Measurements from ENCODE around the gene TMEM171. TPM values are rescaled to one million over a fixed set of nuclear protein-coding genes. Genes with fewer than 3 reads are reported as not detected.

Gene TMEM171
- total RNA-seq, 5 donors from 2014 or later (not counting 1 experiment from before 2014, with no cell fraction given): 0.47 TPM; not detected in 4

DNA sequence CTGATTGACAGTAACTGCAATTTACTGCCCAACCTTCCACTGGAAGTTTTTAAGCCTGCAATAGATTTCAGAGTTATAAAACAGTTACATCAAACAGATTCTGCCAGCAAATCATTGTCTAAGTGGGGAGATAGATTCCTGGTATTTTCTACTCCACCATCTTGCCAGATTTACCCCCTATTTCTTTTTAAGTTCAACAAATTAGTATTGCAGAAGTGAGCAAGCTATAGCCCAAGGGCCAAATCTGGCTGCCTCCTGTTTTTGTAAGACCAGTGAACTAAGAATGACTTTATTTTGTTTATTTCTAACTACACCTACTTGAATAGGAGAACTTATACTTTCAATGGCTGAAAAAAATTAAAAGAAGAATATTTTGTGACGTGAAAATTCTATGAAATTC lies 8.8 kb upstream of the TMEM171 start:
- Mint-ChIP-seq H3K36me3 (no peaks in the 10 kb centered on the region), H3K27ac (no peak overlapping the region), H3K27me3 (peaks cover 50 to 53% of the 10 kb centered on the region in 2 donors)

DNA sequence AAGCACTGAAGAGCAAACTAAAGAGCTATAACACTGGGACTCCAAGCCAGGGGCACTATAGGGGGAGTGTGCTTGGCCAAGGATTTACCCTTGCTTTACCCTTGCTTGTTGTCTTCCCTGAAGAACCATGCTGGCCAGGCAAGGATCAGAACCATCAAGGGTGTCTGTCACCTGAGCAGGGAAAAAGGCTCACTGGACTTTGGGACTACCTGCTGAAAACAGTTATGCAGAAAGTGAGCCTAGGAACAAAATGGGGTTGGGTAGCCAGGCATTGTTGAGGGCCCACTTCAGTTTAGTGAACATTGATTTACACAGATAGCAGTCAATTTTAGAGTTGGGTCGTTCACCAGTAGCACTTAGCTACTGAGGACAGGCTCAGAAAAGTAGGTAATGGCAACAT lies 8.0 kb upstream of the TMEM171 start:
- WGBS (ENCODE audit: insufficient coverage): no CpG with 5 or more reads among the region's 1 CpG
- DNase-seq (no peak), ATAC-seq (replicated peaks in 1 of 4) (no peak)
- Histone ChIP-seq H3K4me3 (ENCODE audit: control insufficient read depth in 1 of 2, extremely low read depth in 1 of 2, low read length in 1 of 2) (no peak overlapping the region), H3K36me3 (ENCODE audit: control insufficient read depth in 2 of 2, extremely low read depth in 1 of 2, insufficient read depth in 1 of 2, low read length in 1 of 2) (no peaks in the 10 kb centered on the region), H3K27ac (ENCODE audit: low read length) (no peak overlapping the region), H3K27me3 (replicated peaks in 1 of 2; ENCODE audit: control insufficient read depth in 2 of 2, extremely low read depth in 1 of 2, insufficient read depth in 2 of 2, low read length in 1 of 2) (peaks cover 8 to 12% of the 10 kb centered on the region in 2 experiments), H3K4me1 (ENCODE audit: control insufficient read depth in 1 of 2, extremely low read depth in 1 of 2, insufficient read depth in 2 of 2, low read length in 2 of 2) (no peaks in the 10 kb centered on the region), H3K9me3 (no peaks in the 10 kb centered on the region)
- ChIA-PET CTCF (no interaction called here), POLR2A (no interaction called here)
- peaks cover 0 to 5% (median 4%) of the 10 kb centered on the region in 3 donors for H3K9me3 Mint-ChIP-seq
- H3K4me3 Mint-ChIP-seq: no peak overlapping the region
- peaks cover 54 to 58% of the 10 kb centered on the region in 2 donors for H3K27me3 Mint-ChIP-seq
- no peaks in the 10 kb centered on the region for H3K36me3 Mint-ChIP-seq
- H3K4me1 Mint-ChIP-seq: no peaks in the 10 kb centered on the region
- H3K27ac Mint-ChIP-seq: no peak overlapping the region

More for the DNA sequence above, 8.8 kb upstream of the TMEM171 start:
- H3K4me1 Mint-ChIP-seq: no peaks in the 10 kb centered on the region
- no CpG with 5 or more reads among the region's 1 CpG for WGBS (ENCODE audit: insufficient coverage)
- Histone ChIP-seq H3K9me3 (no peaks in the 10 kb centered on the region), H3K27me3 (replicated peaks in 1 of 2; ENCODE audit: control insufficient read depth in 2 of 2, extremely low read depth in 1 of 2, insufficient read depth in 2 of 2, low read length in 1 of 2) (peaks cover 5 to 12% of the 10 kb centered on the region in 2 experiments), H3K27ac (ENCODE audit: low read length) (no peak overlapping the region), H3K36me3 (ENCODE audit: control insufficient read depth in 2 of 2, extremely low read depth in 1 of 2, insufficient read depth in 1 of 2, low read length in 1 of 2) (no peaks in the 10 kb centered on the region), H3K4me1 (ENCODE audit: control insufficient read depth in 1 of 2, extremely low read depth in 1 of 2, insufficient read depth in 2 of 2, low read length in 2 of 2) (no peaks in the 10 kb centered on the region), H3K4me3 (ENCODE audit: control insufficient read depth in 1 of 2, extremely low read depth in 1 of 2, low read length in 1 of 2) (no peak overlapping the region)
- H3K4me3 Mint-ChIP-seq: no peak overlapping the region
- peaks cover 0 to 5% (median 4%) of the 10 kb centered on the region in 3 donors for H3K9me3 Mint-ChIP-seq
- DNase-seq: no peak
- POLR2A ChIA-PET: no interaction called here
- ATAC-seq (replicated peaks in 1 of 4): no peak
- CTCF ChIA-PET: no interaction called here

- Mint-ChIP-seq H3K27ac (no peak overlapping the region), H3K4me1 (no peaks in the 10 kb centered on the region), H3K27me3 (peaks cover 57 to 68% of the 10 kb centered on the region in 2 donors), H3K4me3 (no peak overlapping the region), H3K9me3 (peaks cover 0 to 5% (median 0%) of the 10 kb centered on the region in 3 donors), H3K36me3 (no peaks in the 10 kb centered on the region)
- H3K4me1 ChIP-seq (ENCODE audit: control insufficient read depth in 1 of 2, extremely low read depth in 1 of 2, insufficient read depth in 2 of 2, low read length in 2 of 2): no peaks in the 10 kb centered on the region
- ChIA-PET CTCF (no interaction called here), POLR2A (interaction anchor here in 1 of 2 donors (1.2 kb wide), 1 partner anchor 12 kb away, joined by 3 read pairs; no protein-coding TSS in a partner anchor)
- H3K4me3 ChIP-seq (ENCODE audit: control insufficient read depth in 1 of 2, extremely low read depth in 1 of 2, low read length in 1 of 2): no peak overlapping the region
- DNase-seq: no peak
- H3K36me3 ChIP-seq (ENCODE audit: control insufficient read depth in 2 of 2, extremely low read depth in 1 of 2, insufficient read depth in 1 of 2, low read length in 1 of 2): no peaks in the 10 kb centered on the region
- no peaks in the 10 kb centered on the region for H3K9me3 ChIP-seq
- peaks cover 16% of the 10 kb centered on the region in 2 experiments for H3K27me3 ChIP-seq (replicated peaks in 1 of 2; ENCODE audit: control insufficient read depth in 2 of 2, extremely low read depth in 1 of 2, insufficient read depth in 2 of 2, low read length in 1 of 2)
- H3K27ac ChIP-seq (ENCODE audit: low read length): no peak overlapping the region
- ATAC-seq (replicated peaks in 1 of 4): no peak
- 71% methylated on average over 1 of the region's 3 CpGs for WGBS (ENCODE audit: insufficient coverage)
Observed at GRCh38 chr5:73114044-73114688, 6.2 kb upstream of the TMEM171 start.

GRCh38 chr5:73115399-73116051 lies 4.8 kb upstream of the TMEM171 start:
- Mint-ChIP-seq H3K27me3 (peaks cover 51 to 67% of the 10 kb centered on the region in 2 donors), H3K27ac (no peak overlapping the region), H3K4me1 (peaks cover 0 to 4% (median 2%) of the 10 kb centered on the region in 3 donors), H3K9me3 (peaks cover 0 to 5% (median 0%) of the 10 kb centered on the region in 3 donors), H3K4me3 (no peak overlapping the region), H3K36me3 (no peaks in the 10 kb centered on the region)
- ATAC-seq (replicated peaks in 1 of 4) (no peak), DNase-seq (no peak)
- H3K27ac ChIP-seq (ENCODE audit: low read length): no peak overlapping the region
- peaks cover 16 to 24% of the 10 kb centered on the region in 2 experiments for H3K27me3 ChIP-seq (replicated peaks in 1 of 2; ENCODE audit: control insufficient read depth in 2 of 2, extremely low read depth in 1 of 2, insufficient read depth in 2 of 2, low read length in 1 of 2)
- CTCF ChIA-PET: interaction anchor here in 1 of 2 donors (0.5 kb wide), 1 partner anchor 34 kb away, joined by 3 read pairs; no protein-coding TSS in a partner anchor
- 65% methylated on average over 2 of the region's 4 CpGs for WGBS (ENCODE audit: insufficient coverage)
- no peaks in the 10 kb centered on the region for H3K36me3 ChIP-seq (ENCODE audit: control insufficient read depth in 2 of 2, extremely low read depth in 1 of 2, insufficient read depth in 1 of 2, low read length in 1 of 2)
- POLR2A ChIA-PET: no interaction called here
- peaks cover 0 to 6% of the 10 kb centered on the region in 2 experiments for H3K4me1 ChIP-seq (ENCODE audit: control insufficient read depth in 1 of 2, extremely low read depth in 1 of 2, insufficient read depth in 2 of 2, low read length in 2 of 2)
- no peak overlapping the region for H3K4me3 ChIP-seq (ENCODE audit: control insufficient read depth in 1 of 2, extremely low read depth in 1 of 2, low read length in 1 of 2)
- H3K9me3 ChIP-seq: no peaks in the 10 kb centered on the region

DNA sequence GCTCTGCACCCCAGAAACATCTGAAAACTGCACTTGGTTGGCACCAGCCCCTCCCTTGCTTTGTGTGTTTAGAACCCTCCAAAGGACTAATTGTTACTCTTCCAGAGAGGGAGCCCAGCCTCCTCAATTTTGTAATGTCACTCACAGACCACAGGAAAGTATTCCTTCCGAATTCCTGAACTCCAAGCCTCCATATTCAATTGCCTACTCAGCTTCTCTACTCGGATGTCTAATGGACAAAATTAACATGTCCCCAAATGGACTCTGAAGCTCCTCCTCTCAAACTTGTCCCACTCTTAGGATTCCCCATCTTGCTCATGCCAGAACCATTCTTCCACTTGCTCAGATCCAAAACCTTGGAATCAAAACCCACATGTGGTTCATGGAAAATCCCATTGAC lies 3.9 kb upstream of the TMEM171 start:
- no peak overlapping the region for H3K27ac Mint-ChIP-seq
- H3K9me3 Mint-ChIP-seq: peaks cover 0 to 5% (median 0%) of the 10 kb centered on the region in 3 donors
- H3K4me1 ChIP-seq (ENCODE audit: control insufficient read depth in 1 of 2, extremely low read depth in 1 of 2, insufficient read depth in 2 of 2, low read length in 2 of 2): peaks cover 0 to 11% of the 10 kb centered on the region in 2 experiments
- H3K27me3 ChIP-seq (replicated peaks in 1 of 2; ENCODE audit: control insufficient read depth in 2 of 2, extremely low read depth in 1 of 2, insufficient read depth in 2 of 2, low read length in 1 of 2): peaks cover 21 to 24% of the 10 kb centered on the region in 2 experiments
- H3K4me3 Mint-ChIP-seq: no peak overlapping the region
- ATAC-seq (replicated peaks in 1 of 4) (no peak), DNase-seq (no peak)
- WGBS (ENCODE audit: insufficient coverage): 57% methylated on average over 2 of the region's 2 CpGs
- H3K36me3 ChIP-seq (ENCODE audit: control insufficient read depth in 2 of 2, extremely low read depth in 1 of 2, insufficient read depth in 1 of 2, low read length in 1 of 2): no peaks in the 10 kb centered on the region
- H3K36me3 Mint-ChIP-seq: no peaks in the 10 kb centered on the region
- peaks cover 58 to 72% of the 10 kb centered on the region in 2 donors for H3K27me3 Mint-ChIP-seq
- H3K9me3 ChIP-seq: no peaks in the 10 kb centered on the region
- ChIA-PET CTCF (no interaction called here), POLR2A (no interaction called here)
- H3K4me3 ChIP-seq (ENCODE audit: control insufficient read depth in 1 of 2, extremely low read depth in 1 of 2, low read length in 1 of 2): no peak overlapping the region
- H3K4me1 Mint-ChIP-seq: peaks cover 6 to 9% (median 8%) of the 10 kb centered on the region in 3 donors
- no peak overlapping the region for H3K27ac ChIP-seq (ENCODE audit: low read length)

DNA sequence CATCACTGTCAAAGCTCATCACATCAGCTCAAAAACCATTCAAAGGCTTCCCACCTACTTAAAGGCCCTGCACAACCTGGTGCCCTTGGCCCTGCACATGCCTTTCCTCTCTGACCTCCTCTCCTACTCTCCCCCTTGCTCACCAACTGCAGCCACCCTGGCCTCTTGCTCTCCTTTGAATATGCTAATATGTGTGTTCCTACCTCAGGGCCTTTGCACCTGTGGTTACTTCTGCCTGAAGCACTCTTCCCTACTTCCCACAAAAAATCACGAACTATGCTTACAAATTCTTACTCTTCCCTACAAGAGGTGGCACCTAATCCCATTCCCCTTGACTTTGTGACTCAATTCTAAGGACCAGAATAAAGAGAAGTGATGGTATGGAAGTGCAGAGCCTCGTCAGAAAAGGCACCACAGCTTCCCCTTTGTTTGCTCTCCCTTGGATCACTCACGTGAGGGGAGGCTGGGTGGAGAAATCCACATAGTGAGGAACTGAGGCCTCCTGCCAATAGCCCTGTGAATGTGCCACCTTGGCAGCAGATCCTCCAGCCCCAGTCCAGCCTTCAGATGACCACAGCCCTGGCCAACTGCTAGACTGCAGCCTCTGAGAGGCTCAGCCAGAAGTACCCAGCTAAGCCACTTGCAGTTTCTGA lies 3.2 kb upstream of the TMEM171 start:
- no peaks in the 10 kb centered on the region for H3K9me3 ChIP-seq
- ATAC-seq (replicated peaks in 1 of 4): no peak
- no peak overlapping the region for H3K4me3 ChIP-seq (ENCODE audit: control insufficient read depth in 1 of 2, extremely low read depth in 1 of 2, low read length in 1 of 2)
- no peak overlapping the region for H3K4me3 Mint-ChIP-seq
- peaks cover 6 to 13% (median 8%) of the 10 kb centered on the region in 3 donors for H3K4me1 Mint-ChIP-seq
- 83% methylated on average over 1 of the region's 3 CpGs for WGBS (ENCODE audit: insufficient coverage)
- CTCF ChIA-PET: no interaction called here
- DNase-seq: no peak
- peaks cover 0 to 5% (median 0%) of the 10 kb centered on the region in 3 donors for H3K9me3 Mint-ChIP-seq
- H3K4me1 ChIP-seq (ENCODE audit: control insufficient read depth in 1 of 2, extremely low read depth in 1 of 2, insufficient read depth in 2 of 2, low read length in 2 of 2): peaks cover 0 to 11% of the 10 kb centered on the region in 2 experiments
- no peak overlapping the region for H3K27ac Mint-ChIP-seq
- H3K27ac ChIP-seq (ENCODE audit: low read length): no peak overlapping the region
- no peaks in the 10 kb centered on the region for H3K36me3 Mint-ChIP-seq
- POLR2A ChIA-PET: no interaction called here
- peaks cover 20 to 24% of the 10 kb centered on the region in 2 experiments for H3K27me3 ChIP-seq (replicated peaks in 1 of 2; ENCODE audit: control insufficient read depth in 2 of 2, extremely low read depth in 1 of 2, insufficient read depth in 2 of 2, low read length in 1 of 2)
- H3K36me3 ChIP-seq (ENCODE audit: control insufficient read depth in 2 of 2, extremely low read depth in 1 of 2, insufficient read depth in 1 of 2, low read length in 1 of 2): no peaks in the 10 kb centered on the region
- peaks cover 57 to 72% of the 10 kb centered on the region in 2 donors for H3K27me3 Mint-ChIP-seq

All from T-cell (primary cell).